ENCODE measurements around the gene PRKD1.

DNA sequence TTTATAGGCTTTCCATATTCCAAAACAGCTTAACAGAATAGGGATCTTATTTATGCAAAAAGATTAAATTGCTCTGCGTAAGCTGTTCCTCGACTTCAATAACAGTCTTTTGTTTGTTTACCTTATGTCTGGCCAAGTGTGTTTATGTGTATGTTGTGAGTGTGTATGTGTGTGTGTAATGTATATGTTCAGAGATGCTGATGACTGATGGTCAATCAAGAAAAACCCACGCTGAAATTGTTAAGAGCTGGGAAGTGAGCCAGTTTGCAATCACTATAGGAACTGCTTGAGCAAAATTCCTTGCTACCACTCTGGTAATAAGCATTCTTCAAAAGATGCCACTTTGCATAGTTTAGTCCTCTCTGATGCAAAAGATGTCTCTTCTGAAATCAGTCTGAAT lies 59.6 kb downstream of the PRKD1 start:
- no peak for TF ChIP-seq DMAP1 (CRISPR knock-in tag; IDR thresholded peaks at IDR 0.05)
- no peak for TF ChIP-seq EP300 (IDR thresholded peaks at IDR 0.05; ENCODE audit: low read depth in 2 of 2, low read length in 2 of 2)
- TF ChIP-seq EP300 (CRISPR knock-in tag; IDR thresholded peaks at IDR 0.05; ENCODE audit: borderline replicate concordance) = no peak
- no peak for TF ChIP-seq HCFC1 (IDR thresholded peaks at IDR 0.05; ENCODE audit: low read depth, low read length)
- TF ChIP-seq ZNF768 (CRISPR knock-in tag; IDR thresholded peaks at IDR 0.05) = no peak
- no peak for TF ChIP-seq CTCF (CRISPR knock-in tag; IDR thresholded peaks at IDR 0.05)
- TF ChIP-seq, protein P1, sequence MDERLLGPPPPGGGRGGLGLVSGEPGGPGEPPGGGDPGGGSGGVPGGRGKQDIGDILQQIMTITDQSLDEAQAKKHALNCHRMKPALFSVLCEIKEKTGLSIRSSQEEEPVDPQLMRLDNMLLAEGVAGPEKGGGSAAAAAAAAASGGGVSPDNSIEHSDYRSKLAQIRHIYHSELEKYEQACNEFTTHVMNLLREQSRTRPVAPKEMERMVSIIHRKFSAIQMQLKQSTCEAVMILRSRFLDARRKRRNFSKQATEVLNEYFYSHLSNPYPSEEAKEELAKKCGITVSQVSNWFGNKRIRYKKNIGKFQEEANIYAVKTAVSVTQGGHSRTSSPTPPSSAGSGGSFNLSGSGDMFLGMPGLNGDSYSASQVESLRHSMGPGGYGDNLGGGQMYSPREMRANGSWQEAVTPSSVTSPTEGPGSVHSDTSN (CRISPR knock-in tag; IDR thresholded peaks at IDR 0.05) = no peak
- TF ChIP-seq, protein P2, sequence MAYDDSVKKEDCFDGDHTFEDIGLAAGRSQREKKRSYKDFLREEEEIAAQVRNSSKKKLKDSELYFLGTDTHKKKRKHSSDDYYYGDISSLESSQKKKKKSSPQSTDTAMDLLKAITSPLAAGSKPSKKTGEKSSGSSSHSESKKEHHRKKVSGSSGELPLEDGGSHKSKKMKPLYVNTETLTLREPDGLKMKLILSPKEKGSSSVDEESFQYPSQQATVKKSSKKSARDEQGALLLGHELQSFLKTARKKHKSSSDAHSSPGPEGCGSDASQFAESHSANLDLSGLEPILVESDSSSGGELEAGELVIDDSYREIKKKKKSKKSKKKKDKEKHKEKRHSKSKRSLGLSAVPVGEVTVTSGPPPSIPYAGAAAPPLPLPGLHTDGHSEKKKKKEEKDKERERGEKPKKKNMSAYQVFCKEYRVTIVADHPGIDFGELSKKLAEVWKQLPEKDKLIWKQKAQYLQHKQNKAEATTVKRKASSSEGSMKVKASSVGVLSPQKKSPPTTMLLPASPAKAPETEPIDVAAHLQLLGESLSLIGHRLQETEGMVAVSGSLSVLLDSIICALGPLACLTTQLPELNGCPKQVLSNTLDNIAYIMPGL (CRISPR knock-in tag; IDR thresholded peaks at IDR 0.05; ENCODE audit: borderline replicate concordance in 1 of 2, low read depth in 1 of 2) = no peak
- no peak for TF ChIP-seq BCL6 (CRISPR knock-in tag; IDR thresholded peaks at IDR 0.05)
- no peak for TF ChIP-seq ZNF143 (CRISPR knock-in tag; IDR thresholded peaks at IDR 0.05)
- TF ChIP-seq NBN (conservative IDR thresholded peaks at IDR 0.05) = no peak
- TF ChIP-seq TRIM24 (CRISPR knock-in tag; IDR thresholded peaks at IDR 0.05) = no peak

Data from HepG2 (cell line).